ENCODE measurements around the gene ATF6. TPM values are rescaled to one million over a fixed set of nuclear protein-coding genes. Genes with fewer than 3 reads are reported as not detected.

The ATF6 gene
- total and polyA plus RNA-seq, 9 of the 15 experiments (the other 6 are each of a cell fraction or from before 2014, with no cell fraction given), result 11.7 to 32.4 (median 20.4) TPM

- DNase-seq (ENCODE audit: extremely low read depth in 1 of 4, low spot score in 3 of 4) (no peak), FAIRE-seq (no peak), ATAC-seq (no peak)
- H3K9me3 ChIP-seq (replicated peaks; ENCODE audit: control insufficient read depth, insufficient read depth, low read depth, low read length), result no peaks in the 10 kb centered on the region
- no peaks in the 10 kb centered on the region for H3K27me3 ChIP-seq (ENCODE audit: control insufficient read depth in 2 of 2, insufficient read depth in 2 of 2, low read length in 2 of 2)
- TF ChIP-seq EWSR1 (IDR thresholded peaks at IDR 0.05; ENCODE audit: borderline replicate concordance, low read depth, partially characterized antibody) (no peak), HOMEZ (CRISPR knock-in tag; IDR thresholded peaks at IDR 0.05) (no peak), SRF (CRISPR knock-in tag; IDR thresholded peaks at IDR 0.05) (no peak), PHF8 (IDR thresholded peaks at IDR 0.05; ENCODE audit: borderline replicate concordance, low read length) (no peak), ZC3H4 (CRISPR knock-in tag; IDR thresholded peaks at IDR 0.05; ENCODE audit: borderline replicate concordance) (no peak), LEF1 (IDR thresholded peaks at IDR 0.05) (no peak), NBN (IDR thresholded peaks at IDR 0.05; ENCODE audit: low read depth) (no peak), ZNF518B (CRISPR knock-in tag; IDR thresholded peaks at IDR 0.05) (no peak), FOXM1 (IDR thresholded peaks at IDR 0.05; ENCODE audit: low read depth) (no peak), FOXM1 (CRISPR knock-in tag; IDR thresholded peaks at IDR 0.05; ENCODE audit: low read depth) (no peak)
- H3K4me3 ChIP-seq, result no peak overlapping the region
- WGBS (ENCODE audit: insufficient coverage, low coverage, missing lambda C conversion rate), result 44% methylated on average over 4 of the region's 4 CpGs
- peaks cover 2% of the 10 kb centered on the region; the same call in 1 of the 3 replicates for H3K36me3 ChIP-seq (ENCODE audit: control insufficient read depth, insufficient read depth, low read length)
- H3K9ac ChIP-seq (ENCODE audit: insufficient read depth in 1 of 2, low read depth in 2 of 2, low read length in 2 of 2), result no peak overlapping the region
- POLR2A ChIA-PET, result interaction anchor here (0.7 kb wide), 1 partner anchor 367 kb away, joined by 3 read pairs; no protein-coding TSS in a partner anchor
- H4K20me1 ChIP-seq (replicated peaks; ENCODE audit: control insufficient read depth, insufficient read depth, low read length), result no peaks in the 10 kb centered on the region
- in situ Hi-C loops (cut with MboI), result no loop called here
- intact Hi-C loops (cut with micrococcal nuclease), result no loop called here
- no peaks in the 10 kb centered on the region for H3K9me1 ChIP-seq (ENCODE audit: control insufficient read depth, insufficient read depth, low read length)
- no peak overlapping the region for H2AFZ ChIP-seq (ENCODE audit: low read depth, low read length)
- no peak overlapping the region for H3K4me2 ChIP-seq (ENCODE audit: insufficient read depth, low read length)
- no peak overlapping the region for H3K27ac ChIP-seq (ENCODE audit: extremely low read depth, low read depth, low read length)
- no peaks in the 10 kb centered on the region for H3K4me1 ChIP-seq (replicated peaks in 1 of 2; ENCODE audit: control insufficient read depth in 2 of 2, insufficient read depth in 2 of 2, low read length in 2 of 2)
- CTCF ChIA-PET (ENCODE audit: low intra/inter-chr PET ratio), result no interaction called here
- BruUV-seq (replicated peaks), result no TSS peak
- H3K79me2 ChIP-seq (ENCODE audit: control insufficient read depth, insufficient read depth, low read length), result no peaks in the 10 kb centered on the region
Measured at GRCh38 chr1:161966067-161966466, 199.9 kb downstream of the ATF6 start.
